ENCODE measurements around the gene DPEP2NB. TPM values are rescaled to one million over a fixed set of nuclear protein-coding genes. Genes with fewer than 3 reads are reported as not detected.
"Not testable (repeated sequence)": the region's sequence is repeated elsewhere in the genome, so short reads cannot be mapped to it uniquely, and the experiment has no call there.

DPEP2NB gene
- total RNA-seq, 1 donor from 2014 or later = not detected

- DNase-seq (no peak), ATAC-seq (ENCODE audit: low read depth) (peak; percentile 98)
- TF ChIP-seq CTCF (IDR thresholded peaks at IDR 0.05) = no peak
- H3K4me3 Mint-ChIP-seq = peak overlapping the region; percentile 58
- intact Hi-C loops (cut with micrococcal nuclease) = loop anchor here (1.0 kb wide), 1 partner anchor 13 kb away; no protein-coding TSS in a partner anchor
- CTCF ChIA-PET = interaction anchor here (0.9 to 1.8 kb wide), 10 partner anchors 10 to 189 kb away, joined by 3 to 8 read pairs (median 5); no protein-coding TSS in a partner anchor
- H3K36me3 Mint-ChIP-seq (ENCODE audit: low read depth) = no peaks in the 10 kb centered on the region
- no peaks in the 10 kb centered on the region for H3K27me3 Mint-ChIP-seq
- POLR2A ChIA-PET = interaction anchor here (0.6 to 3.1 kb wide), 14 partner anchors 10 to 485 kb away, joined by 3 to 28 read pairs (median 6); partner anchors contain the start of genes DDX28, DPEP2NB, DUS2 and PSMB10
- peaks cover 40% of the 10 kb centered on the region for H3K4me1 Mint-ChIP-seq
- no peaks in the 10 kb centered on the region for H3K9me3 Mint-ChIP-seq
- H3K27ac Mint-ChIP-seq = peak overlapping the region; percentile 95
These were observed 9.9 kb downstream of the DPEP2NB start for GRCh38 chr16:68005786-68006286.

DNA sequence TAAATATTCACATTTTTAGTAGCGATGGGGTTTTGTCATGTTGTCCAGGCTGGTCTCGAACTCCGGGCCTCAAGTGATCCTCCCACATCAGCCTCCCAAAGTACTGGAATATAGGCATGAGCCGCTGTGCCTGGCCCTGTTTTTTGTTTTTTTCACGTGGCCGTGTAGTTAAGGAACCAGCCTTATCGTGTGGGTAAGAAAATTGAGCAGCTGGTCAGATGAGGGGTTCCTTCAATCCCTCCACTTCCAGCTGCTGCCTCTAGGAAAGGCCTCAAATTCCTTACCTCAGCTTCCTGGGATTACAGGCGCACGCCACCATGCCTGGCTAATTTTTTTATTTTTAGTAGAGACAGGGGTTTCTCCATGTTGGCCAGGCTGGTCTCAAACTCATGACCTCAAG lies 10.5 kb downstream of the DPEP2NB start:
- no peak for TF ChIP-seq CTCF (IDR thresholded peaks at IDR 0.05)
- ATAC-seq (ENCODE audit: low read depth) = no peak

GRCh38 chr16:68003031-68003430 lies 12.7 kb downstream of the DPEP2NB start:
- peaks cover 64% of the 10 kb centered on the region for H3K4me1 Mint-ChIP-seq
- no peaks in the 10 kb centered on the region for H3K9me3 Mint-ChIP-seq
- no peak for TF ChIP-seq CTCF (IDR thresholded peaks at IDR 0.05)
- no peaks in the 10 kb centered on the region for H3K27me3 Mint-ChIP-seq
- ATAC-seq (ENCODE audit: low read depth) = no peak
- DNase-seq = no peak
- POLR2A ChIA-PET = interaction anchor here (0.7 to 5.8 kb wide), 3 partner anchors 8 to 36 kb away, joined by 3 to 47 read pairs (median 4); partner anchors contain the start of genes DDX28 and DUS2
- CTCF ChIA-PET = interaction anchor here (1.0 to 1.6 kb wide), 2 partner anchors 9 to 37 kb away, joined by 3 to 4 read pairs; no protein-coding TSS in a partner anchor
- H3K4me3 Mint-ChIP-seq = no peak overlapping the region
- H3K27ac Mint-ChIP-seq = peak overlapping the region; percentile 16
- intact Hi-C loops (cut with micrococcal nuclease) = no loop called here
- H3K36me3 Mint-ChIP-seq (ENCODE audit: low read depth) = no peaks in the 10 kb centered on the region

More for the DNA sequence above, 10.5 kb downstream of the DPEP2NB start:
- ChIA-PET CTCF (interaction anchor here (1.2 to 1.8 kb wide), 7 partner anchors 8 to 189 kb away, joined by 3 to 8 read pairs (median 5); no protein-coding TSS in a partner anchor), POLR2A (interaction anchor here (0.7 to 3.1 kb wide), 11 partner anchors 10 to 253 kb away, joined by 3 to 28 read pairs (median 7); partner anchors contain the start of genes DDX28, DPEP2NB, DUS2 and PSMB10)
- no peak for DNase-seq
- Mint-ChIP-seq H3K4me1 (peaks cover 46% of the 10 kb centered on the region), H3K4me3 (no peak overlapping the region), H3K27me3 (no peaks in the 10 kb centered on the region), H3K36me3 (ENCODE audit: low read depth) (no peaks in the 10 kb centered on the region), H3K27ac (peak overlapping the region; percentile 95), H3K9me3 (no peaks in the 10 kb centered on the region)
- intact Hi-C loops (cut with micrococcal nuclease) = no loop called here

DNA sequence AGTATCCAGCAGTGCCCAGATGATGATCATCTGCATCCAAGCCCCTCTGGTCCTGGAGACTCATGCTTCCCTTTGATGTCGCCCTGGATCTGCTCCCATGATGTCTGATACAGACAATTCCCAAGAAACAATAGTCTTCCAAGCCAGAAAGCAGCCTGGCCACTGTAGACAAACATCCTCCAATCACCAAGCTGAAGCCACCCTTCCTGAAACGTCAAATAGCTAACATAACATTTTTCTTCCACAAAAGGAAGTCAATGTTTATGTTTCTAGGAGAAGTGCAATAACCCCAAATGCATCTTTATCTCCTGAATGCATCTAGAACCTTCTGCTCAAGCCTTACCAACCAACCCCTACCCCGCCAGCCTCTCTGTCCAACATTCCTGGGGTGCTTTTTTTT lies 15.3 kb downstream of the DPEP2NB start:
- no peak for ATAC-seq (ENCODE audit: low read depth)
- POLR2A ChIA-PET = interaction anchor here (0.7 to 5.8 kb wide), 7 partner anchors 8 to 64 kb away, joined by 3 to 47 read pairs (median 10); partner anchors contain the start of genes DDX28, DUS2 and PSMB10
- peak overlapping the region; percentile 74 for H3K4me3 Mint-ChIP-seq
- TF ChIP-seq CTCF (IDR thresholded peaks at IDR 0.05) = no peak
- no peaks in the 10 kb centered on the region for H3K9me3 Mint-ChIP-seq
- CTCF ChIA-PET = interaction anchor here (0.5 to 1.1 kb wide), 3 partner anchors 21 to 117 kb away, joined by 3 to 4 read pairs (median 3); no protein-coding TSS in a partner anchor
- intact Hi-C loops (cut with micrococcal nuclease) = loop anchor here (1.0 kb wide), 1 partner anchor 23 kb away; the partner anchor contains the start of genes DDX28 and DUS2
- peaks cover 73% of the 10 kb centered on the region for H3K4me1 Mint-ChIP-seq
- peaks cover 1% of the 10 kb centered on the region for H3K36me3 Mint-ChIP-seq (ENCODE audit: low read depth)
- no peak for DNase-seq
- peak overlapping the region; percentile 87 for H3K27ac Mint-ChIP-seq
- no peaks in the 10 kb centered on the region for H3K27me3 Mint-ChIP-seq

DNA sequence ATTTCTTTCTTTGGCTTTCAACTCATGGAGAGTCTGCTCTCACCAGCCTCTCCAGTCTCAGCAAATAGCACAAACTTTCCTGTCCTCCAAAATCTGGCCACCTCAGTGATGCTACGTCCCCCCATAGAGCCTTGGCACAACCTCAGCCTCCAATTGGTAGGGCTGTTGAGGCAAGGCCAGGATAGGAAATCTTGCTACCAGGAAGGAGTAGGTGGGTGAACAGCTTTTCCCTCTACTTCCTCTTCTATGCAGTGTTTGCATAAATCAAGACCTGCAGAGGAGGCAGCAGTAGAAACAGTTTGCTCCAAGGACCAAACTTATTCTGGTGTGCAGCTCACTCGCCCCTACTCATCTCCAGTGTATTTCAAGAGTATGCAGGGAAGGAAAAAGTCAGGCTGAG lies 15.7 kb downstream of the DPEP2NB start:
- ChIA-PET CTCF (interaction anchor here (0.5 to 1.1 kb wide), 3 partner anchors 22 to 116 kb away, joined by 3 to 4 read pairs (median 3); no protein-coding TSS in a partner anchor), POLR2A (interaction anchor here (0.7 to 5.8 kb wide), 7 partner anchors 8 to 64 kb away, joined by 3 to 47 read pairs (median 10); partner anchors contain the start of genes DDX28, DUS2 and PSMB10)
- intact Hi-C loops (cut with micrococcal nuclease) = loop anchor here (1.0 to 10.0 kb wide), 2 partner anchors 23 to 475 kb away; partner anchors contain the start of genes DDX28, DUS2 and RIPOR1
- ATAC-seq (ENCODE audit: low read depth) = peak; percentile 27
- no peak for DNase-seq
- TF ChIP-seq CTCF (IDR thresholded peaks at IDR 0.05) = no peak
- Mint-ChIP-seq H3K4me3 (peak overlapping the region; percentile 74), H3K27me3 (no peaks in the 10 kb centered on the region), H3K4me1 (peaks cover 72% of the 10 kb centered on the region), H3K36me3 (ENCODE audit: low read depth) (peaks cover 1% of the 10 kb centered on the region), H3K27ac (peak overlapping the region; percentile 87), H3K9me3 (no peaks in the 10 kb centered on the region)

DNA sequence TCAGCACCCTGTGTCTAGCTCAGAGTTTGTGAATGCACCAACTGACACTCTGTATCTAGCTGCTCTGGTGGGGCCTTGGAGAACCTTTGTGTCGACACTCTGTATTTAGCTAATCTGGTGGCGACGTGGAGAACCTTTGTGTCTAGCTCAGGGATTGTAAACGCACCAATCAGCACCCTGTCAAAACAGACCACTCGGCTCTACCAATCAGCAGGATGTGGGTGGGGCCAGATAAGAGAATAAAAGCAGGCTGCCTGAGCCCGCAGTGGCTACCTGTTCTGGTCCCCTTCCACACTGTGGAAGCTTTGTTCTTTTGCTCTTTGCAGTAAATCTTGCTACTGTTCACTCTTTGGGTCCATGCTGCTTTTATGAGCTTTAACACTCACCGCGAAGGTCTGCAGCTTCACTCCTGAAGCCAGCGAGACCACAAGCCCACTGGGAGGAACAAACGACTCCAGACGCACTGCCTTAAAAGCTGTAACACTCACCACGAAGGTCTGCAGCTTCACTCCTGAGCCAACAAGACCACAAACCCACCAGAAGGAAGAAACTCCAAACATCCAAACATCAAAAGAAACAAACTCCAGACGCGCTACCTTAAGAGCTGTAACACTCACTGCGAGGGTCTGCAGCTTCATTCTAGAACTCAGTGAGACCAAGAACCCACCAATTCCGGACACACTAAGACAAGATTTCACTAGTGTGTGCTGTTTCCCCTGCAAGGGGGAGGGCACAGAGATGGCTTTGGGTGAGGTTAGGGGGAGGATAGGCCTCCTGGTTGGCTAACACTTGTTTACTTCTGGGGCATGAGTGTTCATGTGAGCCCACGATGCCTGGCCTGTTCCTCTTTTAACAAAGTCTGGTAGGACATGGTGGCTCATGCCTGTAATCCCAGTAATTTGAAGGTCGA lies 16.7 kb downstream of the DPEP2NB start, which contains the start of gene DPEP2:
Gene DPEP2, minus strand, starts transcription at position 706 of the 910 bp plus-strand sequence. CDS start 6,272 bp downstream, outside the sequence.
- H3K4me3 Mint-ChIP-seq = peak within 1 kb of the TSS; percentile 74
- peak; percentile 78 for ATAC-seq (ENCODE audit: low read depth)
- DNase-seq; H3K27me3 Mint-ChIP-seq; H3K36me3 Mint-ChIP-seq (ENCODE audit: low read depth); H3K9me3 Mint-ChIP-seq: not testable (repeated sequence)
- ChIA-PET POLR2A (interaction anchor here (0.6 to 5.8 kb wide), 11 partner anchors 9 to 499 kb away, joined by 3 to 47 read pairs (median 7); partner anchors contain the start of genes DDX28, DUS2, NFATC3 and PSMB10), CTCF (interaction anchor here (1.7 to 1.8 kb wide), 2 partner anchors 24 to 41 kb away, joined by 5 to 7 read pairs; partner anchors contain the start of genes DDX28 and DUS2)
- intact Hi-C loops (cut with micrococcal nuclease) = loop anchor here (10.0 kb wide), 1 partner anchor 474 kb away; the partner anchor contains the start of gene RIPOR1
- H3K4me1 Mint-ChIP-seq = peaks cover 72% of the 10 kb centered on the region
- peak within 1 kb of the TSS; percentile 87 for H3K27ac Mint-ChIP-seq

Data from activated B cell treated with CpG ODN at 0.5 μM for 24 hours (primary cell).